HCT116 (cell line): ENCODE results near the gene BTBD9. TPM values are rescaled to one million over a fixed set of nuclear protein-coding genes. Genes with fewer than 3 reads are reported as not detected.

Experiments
- ATAC-seq: fragments of 200-7000 bp; cut with Tn5 transposase; 2 replicates; pipeline ENCODE4 v1.9.1; 2020; ENCODE audit warnings: mild to moderate bottlenecking, moderate library complexity
- BruUV-seq: library from RNA; stranded (reverse); fragments of 400-500 nt; replicated peaks from 2 replicates; lab custom pipeline; 2021; lab: Mats Ljungman, UMichigan
- CTCF ChIA-PET: fragments of 300-600 bp; sonication (Branson Sonifier 250); formaldehyde crosslinking; loops from one replicate; lab custom pipeline; 2021; ENCODE audit warnings: antibody characterized with exemption; lab: Charles Lee
- POLR2A ChIA-PET: fragments of 300-600, 350-600 bp; sonication (Branson Sonifier 250); formaldehyde crosslinking; loops from one replicate; lab custom pipeline; 2021; ENCODE audit warnings: antibody characterized with exemption; lab: Charles Lee
- RAD21 ChIA-PET, 2 experiments: fragments of 300-600 bp; sonication (Branson Sonifier 250); formaldehyde crosslinking; loops; one replicate each; lab custom pipeline; 2023; ENCODE audit warnings: low total read pairs in 2 of 2; ENCODE audit not compliant: uncharacterized antibody in 2 of 2, unreplicated experiment in 2 of 2, low non-redundant PET in 1 of 2; lab: Charles Lee
- DNase-seq: peaks from one replicate; pipeline ENCODE4 v3.0.0-alpha.2; 2010; ENCODE audit warnings: low read depth, low spot score
- H2AFZ ChIP-seq: fragments of 200-600 bp; shearing (Covaris generic), sonication (generic); 2 replicates; pipeline ENCODE4 v1.6.1; 2017; ENCODE audit warnings: low read depth, mixed run types, mixed read lengths, antibody characterized with exemption, low read length; ENCODE audit not compliant: poor library complexity, severe bottlenecking
- H3K27ac ChIP-seq: 2 replicates; pipeline ENCODE4 v1.5.1; 2012; ENCODE audit warnings: low read depth, low read length
- H3K27me3 ChIP-seq: fragments of 200-600 bp; sonication (generic); 2 replicates; pipeline ENCODE4 v1.6.1; 2016; ENCODE audit warnings: mixed run types, low read length, mixed read lengths; ENCODE audit not compliant: insufficient read depth
- H3K36me3 ChIP-seq, 2 experiments: fragments of 200-500 bp in 1 of 2; fragments of 200-600 bp in 1 of 2; sonication (Bioruptor generic) in 1 of 2; sonication (generic) in 1 of 2; 2 replicates each; pipeline versions ENCODE4 v1.5.1 to v1.6.1; 2014 to 2016; ENCODE audit warnings: low read length in 2 of 2, inconsistent platforms in 1 of 2, mixed read lengths in 1 of 2, mixed run types in 1 of 2; ENCODE audit not compliant: insufficient read depth in 2 of 2, control insufficient read depth in 1 of 2
- H3K4me1 ChIP-seq, 2 experiments: fragments of 200-600 bp in 1 of 2; sonication (generic) in 1 of 2; 2 replicates each; pipeline versions ENCODE4 v1.5.1 to v1.6.1; 2012 to 2017; ENCODE audit warnings: low read length in 2 of 2, inconsistent platforms in 1 of 2, mild to moderate bottlenecking in 1 of 2, mixed read lengths in 1 of 2, mixed run types in 1 of 2, moderate library complexity in 1 of 2; ENCODE audit not compliant: insufficient read depth in 2 of 2, control insufficient read depth in 1 of 2
- H3K4me2 ChIP-seq: fragments of 200-600 bp; sonication (generic); 2 replicates; pipeline ENCODE4 v1.6.1; 2017; ENCODE audit warnings: mixed run types, low read length, mixed read lengths
- H3K4me3 ChIP-seq, 2 experiments: fragments of 200-600 bp in 1 of 2; sonication (generic) in 1 of 2; replicated peaks in 1 of 2; 2 replicates each; pipeline ENCODE4 v1.5.1; 2011 to 2016; ENCODE audit warnings: low read length in 2 of 2, control low read depth in 1 of 2, low read depth in 1 of 2, mild to moderate bottlenecking in 1 of 2, mixed read lengths in 1 of 2, mixed run types in 1 of 2
- H3K79me2 ChIP-seq: fragments of 200-600 bp; sonication (generic); 2 replicates; pipeline ENCODE4 v1.6.1; 2017; ENCODE audit warnings: mild to moderate bottlenecking, mixed run types, low read length, moderate library complexity, mixed read lengths; ENCODE audit not compliant: insufficient read depth
- H3K9ac ChIP-seq: fragments of 200-600 bp; sonication (generic); 2 replicates; pipeline ENCODE4 v1.6.1; 2016; ENCODE audit warnings: low read length, mixed read lengths
- H3K9me2 ChIP-seq: fragments of 200-600 bp; sonication (generic), shearing (Covaris generic); 2 replicates; pipeline ENCODE4 v1.6.1; 2017; ENCODE audit warnings: mixed run types, mild to moderate bottlenecking, moderate library complexity; ENCODE audit not compliant: insufficient read depth
- H3K9me3 ChIP-seq, 2 experiments: fragments of 200-500 bp in 1 of 2; fragments of 200-600 bp in 1 of 2; sonication (Bioruptor generic) in 1 of 2; sonication (generic) in 1 of 2; 2 replicates each; pipeline ENCODE4 v1.6.1; 2014 to 2017; ENCODE audit warnings: low read length in 2 of 2, mixed read lengths in 2 of 2, inconsistent platforms in 1 of 2, low read depth in 1 of 2, mild to moderate bottlenecking in 1 of 2, mixed run types in 1 of 2, moderate library complexity in 1 of 2; ENCODE audit not compliant: control insufficient read depth in 1 of 2, insufficient read depth in 1 of 2
- H4K20me1 ChIP-seq: fragments of 200-600 bp; sonication (generic), shearing (Covaris generic); 2 replicates; pipeline ENCODE4 v1.6.1; 2017; ENCODE audit warnings: mixed run types, mild to moderate bottlenecking, moderate library complexity; ENCODE audit not compliant: insufficient read depth
- CBX3 ChIP-seq: IDR thresholded peaks from 2 replicates; pipeline ENCODE4 v1.6.1; 2012; ENCODE audit warnings: low read depth
- CEBPB ChIP-seq: IDR thresholded peaks from 2 replicates; pipeline ENCODE4 v1.6.1; 2012; ENCODE audit warnings: low read depth
- EGR1 ChIP-seq: IDR thresholded peaks from 2 replicates; pipeline ENCODE4 v1.6.1; 2012; ENCODE audit warnings: low read depth
- ELF1 ChIP-seq: IDR thresholded peaks from 2 replicates; pipeline ENCODE4 v1.6.1; 2012; ENCODE audit warnings: low read depth, borderline replicate concordance
- EZH2 ChIP-seq: fragments of 200-600 bp; sonication (generic); IDR thresholded peaks from 2 replicates; pipeline ENCODE4 v1.6.1; 2017; ENCODE audit warnings: antibody characterized with exemption, mixed run types
- POLR2A ChIP-seq: IDR thresholded peaks from 2 replicates; pipeline ENCODE4 v1.7.0; 2011; ENCODE audit warnings: borderline replicate concordance; ENCODE audit not compliant: insufficient read depth, insufficient read length; ENCODE audit errors: extremely low read depth
- POLR2AphosphoS5 ChIP-seq: IDR thresholded peaks from 2 replicates; pipeline ENCODE4 v1.6.1; 2011; ENCODE audit warnings: mild to moderate bottlenecking, low read depth, low read length, moderate library complexity
- RAD21 ChIP-seq: IDR thresholded peaks from 2 replicates; pipeline ENCODE4 v1.6.1; 2012; ENCODE audit warnings: low read depth, mild to moderate bottlenecking
- SP1 ChIP-seq: IDR thresholded peaks from 2 replicates; pipeline ENCODE4 v1.6.1; 2012; ENCODE audit warnings: low read depth
- SRF ChIP-seq: IDR thresholded peaks from 2 replicates; pipeline ENCODE4 v1.6.1; 2012; ENCODE audit warnings: low read depth
- TCF7L2 ChIP-seq: IDR thresholded peaks from 2 replicates; pipeline ENCODE4 v1.7.0; 2011; ENCODE audit warnings: borderline replicate concordance, inconsistent platforms; ENCODE audit not compliant: insufficient read depth, insufficient read length; ENCODE audit errors: extremely low read depth
- ZNF274 ChIP-seq: fragments of 200-500 bp; sonication (Bioruptor generic); IDR thresholded peaks from 2 replicates; pipeline ENCODE4 v1.6.1; 2014; ENCODE audit warnings: mild to moderate bottlenecking, low read depth, low read length, inconsistent platforms
- intact Hi-C: fragments of 100-400 bp; cut with micrococcal nuclease; formaldehyde crosslinking; loops from 2 replicates; pipeline ENCODE4 v1.10.0; 2022
- total RNA-seq: library from RNA; stranded (reverse); gene quantifications from one replicate; pipeline ENCODE4 v1.2.1, GENCODE V29; 2021; ENCODE audit not compliant: unreplicated experiment
- TF ChIP-seq, protein P1 (sequence below): IDR thresholded peaks from 2 replicates; pipeline ENCODE4 v1.6.1; 2012

Gene BTBD9
- total RNA-seq, 1 experiment from 2014 or later: 10.9 TPM

- no peak for TF ChIP-seq EGR1
- no peak for TF ChIP-seq TCF7L2
- TF ChIP-seq, all 23 proteins: peak for 0
These were observed 96.7 kb downstream of the BTBD9 start (continued) for GRCh38 chr6:38543022-38543421.

- H3K36me3 ChIP-seq: no peaks in the 10 kb centered on the region
- H3K9ac ChIP-seq: no peak overlapping the region
- H3K9me3 ChIP-seq: no peaks in the 10 kb centered on the region
- no peak overlapping the region for H3K4me2 ChIP-seq
- no TSS peak for BruUV-seq
- no peak for DNase-seq
- no peak overlapping the region for H2AFZ ChIP-seq
- no peak for TF ChIP-seq CEBPB
- no peak for TF ChIP-seq EZH2
- TF ChIP-seq ELF1: no peak
- no peak for TF ChIP-seq POLR2A
- TF ChIP-seq, protein P1, sequence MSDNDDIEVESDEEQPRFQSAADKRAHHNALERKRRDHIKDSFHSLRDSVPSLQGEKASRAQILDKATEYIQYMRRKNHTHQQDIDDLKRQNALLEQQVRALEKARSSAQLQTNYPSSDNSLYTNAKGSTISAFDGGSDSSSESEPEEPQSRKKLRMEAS: no peak
- no peak for TF ChIP-seq SP1
- no peak for TF ChIP-seq CBX3
- TF ChIP-seq ZNF274: no peak
- no peak for TF ChIP-seq TCF7L2
- no peak for TF ChIP-seq RAD21
- no peak for TF ChIP-seq POLR2AphosphoS5
- no peak for TF ChIP-seq SRF
- TF ChIP-seq, all 23 proteins: peak for 0
- no peaks in the 10 kb centered on the region for H3K9me2 ChIP-seq
- ATAC-seq: no peak
- no peaks in the 10 kb centered on the region for H4K20me1 ChIP-seq
- no peak overlapping the region for H3K4me3 ChIP-seq
- intact Hi-C loops: no loop called here
- H3K4me1 ChIP-seq: no peaks in the 10 kb centered on the region
- ChIA-PET RAD21 (no interaction called here), CTCF (no interaction called here), POLR2A (no interaction called here)
- H3K27me3 ChIP-seq: no peaks in the 10 kb centered on the region
- H3K79me2 ChIP-seq: no peaks in the 10 kb centered on the region
- H3K27ac ChIP-seq: no peak overlapping the region
These were observed 97.7 kb downstream of the BTBD9 start for GRCh38 chr6:38542031-38542430.
